ENCODE results near the gene ANO9. TPM values are rescaled to one million over a fixed set of nuclear protein-coding genes. Genes with fewer than 3 reads are reported as not detected.

Gene ANO9
- total RNA-seq, 1 experiment from 2014 or later, result not detected

DNA sequence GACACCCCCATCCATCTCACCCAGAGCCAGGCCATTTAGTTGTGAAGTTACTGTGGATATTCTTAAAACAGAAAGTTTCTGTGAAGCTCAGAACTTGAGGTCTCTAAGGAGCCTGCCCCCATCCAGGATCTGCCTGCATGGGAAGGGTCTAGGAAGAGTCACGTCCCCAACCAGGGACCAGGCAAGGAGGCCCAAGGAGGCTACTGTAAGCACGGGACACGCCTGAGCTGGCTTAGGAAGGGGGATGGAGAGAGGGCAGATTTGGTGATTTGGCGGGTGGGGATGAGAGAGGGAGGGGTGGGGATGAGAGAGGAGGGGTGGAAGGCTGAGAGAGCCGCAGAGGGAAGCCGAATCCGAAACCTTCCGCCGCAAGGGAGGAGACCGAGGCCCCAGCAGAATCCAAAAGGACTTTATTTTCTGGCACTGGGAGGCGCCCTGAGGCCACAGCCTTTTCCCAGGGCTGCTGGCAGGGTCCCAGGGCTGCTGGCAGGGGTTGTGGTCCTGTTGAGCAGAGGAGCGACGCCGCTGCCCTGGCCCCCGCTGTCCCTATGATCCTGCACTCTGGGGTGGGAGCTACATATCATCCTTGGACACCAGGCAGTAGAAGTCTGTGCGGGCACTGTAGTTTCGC lies 36.4 kb downstream of the ANO9 start:
- TF ChIP-seq EZH2 (IDR thresholded peaks at IDR 0.05; ENCODE audit: borderline replicate concordance, low read depth, low read length, poor library complexity, severe bottlenecking), result no peak
- TF ChIP-seq, protein P1, sequence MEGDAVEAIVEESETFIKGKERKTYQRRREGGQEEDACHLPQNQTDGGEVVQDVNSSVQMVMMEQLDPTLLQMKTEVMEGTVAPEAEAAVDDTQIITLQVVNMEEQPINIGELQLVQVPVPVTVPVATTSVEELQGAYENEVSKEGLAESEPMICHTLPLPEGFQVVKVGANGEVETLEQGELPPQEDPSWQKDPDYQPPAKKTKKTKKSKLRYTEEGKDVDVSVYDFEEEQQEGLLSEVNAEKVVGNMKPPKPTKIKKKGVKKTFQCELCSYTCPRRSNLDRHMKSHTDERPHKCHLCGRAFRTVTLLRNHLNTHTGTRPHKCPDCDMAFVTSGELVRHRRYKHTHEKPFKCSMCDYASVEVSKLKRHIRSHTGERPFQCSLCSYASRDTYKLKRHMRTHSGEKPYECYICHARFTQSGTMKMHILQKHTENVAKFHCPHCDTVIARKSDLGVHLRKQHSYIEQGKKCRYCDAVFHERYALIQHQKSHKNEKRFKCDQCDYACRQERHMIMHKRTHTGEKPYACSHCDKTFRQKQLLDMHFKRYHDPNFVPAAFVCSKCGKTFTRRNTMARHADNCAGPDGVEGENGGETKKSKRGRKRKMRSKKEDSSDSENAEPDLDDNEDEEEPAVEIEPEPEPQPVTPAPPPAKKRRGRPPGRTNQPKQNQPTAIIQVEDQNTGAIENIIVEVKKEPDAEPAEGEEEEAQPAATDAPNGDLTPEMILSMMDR (conservative IDR thresholded peaks at IDR 0.05; ENCODE audit: low read depth, low read length), result no peak
- no peaks in the 10 kb centered on the region for H3K9me3 ChIP-seq (ENCODE audit: low read depth, low read length, poor library complexity, severe bottlenecking)
- CTCF ChIA-PET, result no interaction called here
- no peaks in the 10 kb centered on the region for H3K27me3 ChIP-seq (replicated peaks; ENCODE audit: insufficient read depth, low read depth, low read length, poor library complexity)
- no peak for DNase-seq (ENCODE audit: low spot score)
- peaks cover 7% of the 10 kb centered on the region for H3K4me1 ChIP-seq (ENCODE audit: insufficient read depth, low read length, poor library complexity, severe bottlenecking)
- POLR2A ChIA-PET (ENCODE audit: low non-redundant PET), result no interaction called here
- no peak overlapping the region for H3K4me3 ChIP-seq (ENCODE audit: low read depth, low read length, poor library complexity, severe bottlenecking)
- H3K36me3 ChIP-seq (ENCODE audit: insufficient read depth, low read length, poor library complexity, severe bottlenecking), result no peaks in the 10 kb centered on the region
- H3K27ac ChIP-seq (ENCODE audit: low read depth, low read length, poor library complexity, severe bottlenecking), result no peak overlapping the region
- no TSS peak for BruUV-seq (replicated peaks)
- intact Hi-C loops (cut with micrococcal nuclease; ENCODE audit: unreplicated experiment), result no loop called here

GRCh38 chr11:404551-405264 lies 37.1 kb downstream of the ANO9 start:
- Histone ChIP-seq H3K4me1 (ENCODE audit: insufficient read depth, low read length, poor library complexity, severe bottlenecking) (peaks cover 7% of the 10 kb centered on the region), H3K36me3 (ENCODE audit: insufficient read depth, low read length, poor library complexity, severe bottlenecking) (no peaks in the 10 kb centered on the region), H3K4me3 (ENCODE audit: low read depth, low read length, poor library complexity, severe bottlenecking) (no peak overlapping the region), H3K9me3 (ENCODE audit: low read depth, low read length, poor library complexity, severe bottlenecking) (no peaks in the 10 kb centered on the region), H3K27me3 (replicated peaks; ENCODE audit: insufficient read depth, low read depth, low read length, poor library complexity) (no peaks in the 10 kb centered on the region), H3K27ac (ENCODE audit: low read depth, low read length, poor library complexity, severe bottlenecking) (no peak overlapping the region)
- ChIA-PET CTCF (no interaction called here), POLR2A (ENCODE audit: low non-redundant PET) (no interaction called here)
- intact Hi-C loops (cut with micrococcal nuclease; ENCODE audit: unreplicated experiment), result no loop called here
- DNase-seq (ENCODE audit: low spot score), result no peak
- BruUV-seq (replicated peaks), result no TSS peak
- TF ChIP-seq EZH2 (IDR thresholded peaks at IDR 0.05; ENCODE audit: borderline replicate concordance, low read depth, low read length, poor library complexity, severe bottlenecking), result no peak
- TF ChIP-seq, protein P1 (conservative IDR thresholded peaks at IDR 0.05; ENCODE audit: low read depth, low read length), result no peak

DNA sequence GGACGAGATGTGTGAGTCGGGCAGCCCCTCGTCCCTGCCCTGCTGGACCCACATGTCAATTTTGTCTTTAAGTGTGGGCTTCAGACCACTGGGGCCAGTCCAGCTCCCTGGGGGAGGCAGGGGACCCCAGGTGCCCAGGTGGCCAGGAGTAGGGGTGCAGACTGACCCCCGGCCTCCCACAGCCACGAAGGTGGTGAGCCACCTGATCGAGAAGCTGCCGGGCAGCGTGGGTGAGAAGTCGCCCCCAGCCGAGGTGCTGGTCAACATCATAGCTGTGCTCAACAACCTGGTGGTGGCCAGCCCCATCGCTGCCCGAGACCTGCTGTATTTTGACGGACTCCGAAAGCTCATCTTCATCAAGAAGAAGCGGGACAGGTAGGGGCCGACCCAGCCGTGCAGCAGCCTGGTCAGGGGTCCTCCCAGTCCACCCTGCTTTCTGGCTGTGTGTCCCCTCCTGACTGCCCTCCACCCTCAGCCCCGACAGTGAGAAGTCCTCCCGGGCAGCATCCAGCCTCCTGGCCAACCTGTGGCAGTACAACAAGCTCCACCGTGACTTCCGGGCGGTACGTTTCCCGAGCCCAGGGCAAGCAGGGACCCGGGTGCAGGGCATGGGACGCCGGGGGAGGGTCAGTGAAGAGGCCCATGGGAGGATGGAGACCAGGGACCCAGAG lies 37.9 kb downstream of the ANO9 start:
- TF ChIP-seq EZH2 (IDR thresholded peaks at IDR 0.05; ENCODE audit: borderline replicate concordance, low read depth, low read length, poor library complexity, severe bottlenecking), result no peak
- TF ChIP-seq, protein P1 (conservative IDR thresholded peaks at IDR 0.05; ENCODE audit: low read depth, low read length), result no peak
- Histone ChIP-seq H3K27me3 (replicated peaks; ENCODE audit: insufficient read depth, low read depth, low read length, poor library complexity) (no peaks in the 10 kb centered on the region), H3K4me1 (ENCODE audit: insufficient read depth, low read length, poor library complexity, severe bottlenecking) (peaks cover 7% of the 10 kb centered on the region), H3K27ac (ENCODE audit: low read depth, low read length, poor library complexity, severe bottlenecking) (no peak overlapping the region), H3K4me3 (ENCODE audit: low read depth, low read length, poor library complexity, severe bottlenecking) (no peak overlapping the region), H3K36me3 (ENCODE audit: insufficient read depth, low read length, poor library complexity, severe bottlenecking) (no peaks in the 10 kb centered on the region), H3K9me3 (ENCODE audit: low read depth, low read length, poor library complexity, severe bottlenecking) (no peaks in the 10 kb centered on the region)
- intact Hi-C loops (cut with micrococcal nuclease; ENCODE audit: unreplicated experiment), result no loop called here
- ChIA-PET CTCF (no interaction called here), POLR2A (ENCODE audit: low non-redundant PET) (no interaction called here)
- DNase-seq (ENCODE audit: low spot score), result no peak
- no TSS peak for BruUV-seq (replicated peaks)
